WTC11 (cell line): ENCODE measurements around the gene ZCCHC2. TPM values are rescaled to one million over a fixed set of nuclear protein-coding genes. Genes with fewer than 3 reads are reported as not detected.

Experiments used
- ESRRA ChIP-seq: sonication (generic); formaldehyde crosslinking; IDR thresholded peaks from 2 replicates; pipeline ENCODE4 v1.8.1; 2022; ENCODE audit warnings: mild to moderate bottlenecking, missing genetic modification reagents, borderline replicate concordance
- ETV6 ChIP-seq: sonication (generic); formaldehyde crosslinking; IDR thresholded peaks from 2 replicates; pipeline ENCODE4 v1.8.1; 2022; ENCODE audit warnings: mild to moderate bottlenecking, missing genetic modification reagents
- HMGA2 ChIP-seq: fragments of 250-450 bp; sonication (Bioruptor Pico); IDR thresholded peaks from 2 replicates; pipeline ENCODE4 v1.4.0; 2021; ENCODE audit warnings: mild to moderate bottlenecking, moderate library complexity
- MYBL2 ChIP-seq: sonication (generic); formaldehyde crosslinking; IDR thresholded peaks from 2 replicates; pipeline ENCODE4 v1.8.1; 2023; ENCODE audit warnings: mild to moderate bottlenecking, moderate library complexity, missing genetic modification reagents
- NR1H2 ChIP-seq: sonication (generic); formaldehyde crosslinking; IDR thresholded peaks from 2 replicates; pipeline ENCODE4 v1.9.0; 2021; ENCODE audit warnings: mild to moderate bottlenecking, moderate library complexity, missing genetic modification reagents
- NR2C2 ChIP-seq: sonication (generic); formaldehyde crosslinking; IDR thresholded peaks from 2 replicates; pipeline ENCODE4 v1.8.0; 2022; ENCODE audit warnings: mild to moderate bottlenecking, missing genetic modification reagents
- RORB ChIP-seq: fragments of 250-450 bp; sonication (Bioruptor Pico); IDR thresholded peaks from 2 replicates; pipeline ENCODE4 v1.9.0; 2021; ENCODE audit warnings: mild to moderate bottlenecking
- ZNF138 ChIP-seq: sonication (generic); formaldehyde crosslinking; conservative IDR thresholded peaks from 2 replicates; pipeline ENCODE4 v1.8.1; 2022; ENCODE audit warnings: mild to moderate bottlenecking, moderate library complexity, missing genetic modification reagents
- total RNA-seq: library from RNA; stranded (reverse); gene quantifications from 3 replicates; pipeline ENCODE4 v1.2.3, GENCODE V29; 2021
- TF ChIP-seq, protein P1 (sequence below): fragments of 250-450 bp; sonication (Bioruptor Pico); IDR thresholded peaks from 2 replicates; pipeline ENCODE4 v1.9.0; 2021; ENCODE audit warnings: mild to moderate bottlenecking
- TF ChIP-seq, protein P2 (sequence below): sonication (generic); formaldehyde crosslinking; IDR thresholded peaks from 2 replicates; pipeline ENCODE4 v1.8.1; 2023; ENCODE audit warnings: mild to moderate bottlenecking, missing genetic modification reagents
- TF ChIP-seq, protein P3 (sequence below): fragments of 250-450 bp; sonication (Bioruptor Pico); IDR thresholded peaks from 2 replicates; pipeline ENCODE4 v1.8.0; 2021; ENCODE audit warnings: mild to moderate bottlenecking
- TF ChIP-seq, protein P4 (sequence below): sonication (generic); formaldehyde crosslinking; IDR thresholded peaks from 2 replicates; pipeline ENCODE4 v1.8.0; 2023; ENCODE audit warnings: mild to moderate bottlenecking, missing genetic modification reagents
- TF ChIP-seq, protein P5 (sequence below): sonication (generic); formaldehyde crosslinking; IDR thresholded peaks from 2 replicates; pipeline ENCODE4 v1.8.0; 2022; ENCODE audit warnings: missing genetic modification reagents
- TF ChIP-seq, protein P6 (sequence below): sonication (generic); formaldehyde crosslinking; IDR thresholded peaks from 2 replicates; pipeline ENCODE4 v1.8.1; 2023; ENCODE audit warnings: mild to moderate bottlenecking, missing genetic modification reagents, moderate library complexity

The ZCCHC2 gene
- total RNA-seq, 1 experiment from 2014 or later = 18.8 TPM

DNA sequence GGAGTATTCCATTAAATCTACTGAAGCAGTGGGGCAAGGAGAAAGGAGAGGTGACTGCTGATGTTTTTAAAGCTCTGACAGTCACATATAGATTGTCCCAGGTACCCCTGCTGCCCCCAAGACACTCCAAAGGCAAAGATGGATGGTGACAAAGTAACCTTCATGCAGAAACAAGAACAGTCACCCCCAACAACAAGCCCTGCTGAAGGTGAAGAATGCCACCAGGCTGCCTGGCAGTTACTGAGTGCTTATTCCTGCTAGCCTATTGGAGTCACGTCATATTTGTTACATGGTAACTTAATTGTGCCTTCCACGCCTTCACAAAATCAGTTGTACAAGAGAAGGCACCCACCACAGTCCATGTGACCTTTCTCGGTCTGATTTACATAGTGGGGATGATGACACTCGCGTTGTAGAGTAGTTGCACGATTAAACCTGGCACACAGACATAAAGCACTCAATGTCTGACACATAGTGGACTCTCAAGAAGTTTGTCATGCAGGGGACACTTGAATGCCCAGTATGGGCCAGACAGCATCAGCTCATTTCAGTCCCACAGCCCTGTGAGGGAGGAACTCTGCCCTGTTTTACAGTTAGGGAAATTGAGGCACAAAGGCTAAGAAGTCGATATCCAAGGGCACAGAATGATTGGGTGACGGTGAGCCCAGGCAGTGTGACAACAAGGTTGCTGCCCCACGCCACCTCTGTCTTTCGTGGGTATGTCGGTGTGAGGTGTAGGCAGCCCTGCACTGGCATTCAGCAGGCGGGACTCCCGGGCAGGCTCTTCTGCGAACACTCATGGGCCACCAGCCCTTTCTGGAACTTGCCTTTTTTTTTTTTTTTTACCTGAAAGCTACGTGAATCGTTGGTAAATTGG, 62.7 kb downstream of the ZCCHC2 start (continued):
- TF ChIP-seq, protein P1, sequence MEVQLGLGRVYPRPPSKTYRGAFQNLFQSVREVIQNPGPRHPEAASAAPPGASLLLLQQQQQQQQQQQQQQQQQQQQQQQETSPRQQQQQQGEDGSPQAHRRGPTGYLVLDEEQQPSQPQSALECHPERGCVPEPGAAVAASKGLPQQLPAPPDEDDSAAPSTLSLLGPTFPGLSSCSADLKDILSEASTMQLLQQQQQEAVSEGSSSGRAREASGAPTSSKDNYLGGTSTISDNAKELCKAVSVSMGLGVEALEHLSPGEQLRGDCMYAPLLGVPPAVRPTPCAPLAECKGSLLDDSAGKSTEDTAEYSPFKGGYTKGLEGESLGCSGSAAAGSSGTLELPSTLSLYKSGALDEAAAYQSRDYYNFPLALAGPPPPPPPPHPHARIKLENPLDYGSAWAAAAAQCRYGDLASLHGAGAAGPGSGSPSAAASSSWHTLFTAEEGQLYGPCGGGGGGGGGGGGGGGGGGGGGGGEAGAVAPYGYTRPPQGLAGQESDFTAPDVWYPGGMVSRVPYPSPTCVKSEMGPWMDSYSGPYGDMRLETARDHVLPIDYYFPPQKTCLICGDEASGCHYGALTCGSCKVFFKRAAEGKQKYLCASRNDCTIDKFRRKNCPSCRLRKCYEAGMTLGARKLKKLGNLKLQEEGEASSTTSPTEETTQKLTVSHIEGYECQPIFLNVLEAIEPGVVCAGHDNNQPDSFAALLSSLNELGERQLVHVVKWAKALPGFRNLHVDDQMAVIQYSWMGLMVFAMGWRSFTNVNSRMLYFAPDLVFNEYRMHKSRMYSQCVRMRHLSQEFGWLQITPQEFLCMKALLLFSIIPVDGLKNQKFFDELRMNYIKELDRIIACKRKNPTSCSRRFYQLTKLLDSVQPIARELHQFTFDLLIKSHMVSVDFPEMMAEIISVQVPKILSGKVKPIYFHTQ (CRISPR knock-in tag) = no peak
- TF ChIP-seq MYBL2 (CRISPR knock-in tag) (no peak), RORB (CRISPR knock-in tag) (no peak), NR2C2 (CRISPR knock-in tag) (no peak), HMGA2 (CRISPR knock-in tag) (no peak), ETV6 (CRISPR knock-in tag) (no peak), NR1H2 (no peak), ZNF138 (CRISPR knock-in tag) (no peak), ESRRA (CRISPR knock-in tag) (no peak)
- TF ChIP-seq, protein P2, sequence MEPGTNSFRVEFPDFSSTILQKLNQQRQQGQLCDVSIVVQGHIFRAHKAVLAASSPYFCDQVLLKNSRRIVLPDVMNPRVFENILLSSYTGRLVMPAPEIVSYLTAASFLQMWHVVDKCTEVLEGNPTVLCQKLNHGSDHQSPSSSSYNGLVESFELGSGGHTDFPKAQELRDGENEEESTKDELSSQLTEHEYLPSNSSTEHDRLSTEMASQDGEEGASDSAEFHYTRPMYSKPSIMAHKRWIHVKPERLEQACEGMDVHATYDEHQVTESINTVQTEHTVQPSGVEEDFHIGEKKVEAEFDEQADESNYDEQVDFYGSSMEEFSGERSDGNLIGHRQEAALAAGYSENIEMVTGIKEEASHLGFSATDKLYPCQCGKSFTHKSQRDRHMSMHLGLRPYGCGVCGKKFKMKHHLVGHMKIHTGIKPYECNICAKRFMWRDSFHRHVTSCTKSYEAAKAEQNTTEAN (CRISPR knock-in tag) = no peak
- TF ChIP-seq, protein P3, sequence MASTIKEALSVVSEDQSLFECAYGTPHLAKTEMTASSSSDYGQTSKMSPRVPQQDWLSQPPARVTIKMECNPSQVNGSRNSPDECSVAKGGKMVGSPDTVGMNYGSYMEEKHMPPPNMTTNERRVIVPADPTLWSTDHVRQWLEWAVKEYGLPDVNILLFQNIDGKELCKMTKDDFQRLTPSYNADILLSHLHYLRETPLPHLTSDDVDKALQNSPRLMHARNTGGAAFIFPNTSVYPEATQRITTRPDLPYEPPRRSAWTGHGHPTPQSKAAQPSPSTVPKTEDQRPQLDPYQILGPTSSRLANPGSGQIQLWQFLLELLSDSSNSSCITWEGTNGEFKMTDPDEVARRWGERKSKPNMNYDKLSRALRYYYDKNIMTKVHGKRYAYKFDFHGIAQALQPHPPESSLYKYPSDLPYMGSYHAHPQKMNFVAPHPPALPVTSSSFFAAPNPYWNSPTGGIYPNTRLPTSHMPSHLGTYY (CRISPR knock-in tag) = no peak
- TF ChIP-seq, protein P4, sequence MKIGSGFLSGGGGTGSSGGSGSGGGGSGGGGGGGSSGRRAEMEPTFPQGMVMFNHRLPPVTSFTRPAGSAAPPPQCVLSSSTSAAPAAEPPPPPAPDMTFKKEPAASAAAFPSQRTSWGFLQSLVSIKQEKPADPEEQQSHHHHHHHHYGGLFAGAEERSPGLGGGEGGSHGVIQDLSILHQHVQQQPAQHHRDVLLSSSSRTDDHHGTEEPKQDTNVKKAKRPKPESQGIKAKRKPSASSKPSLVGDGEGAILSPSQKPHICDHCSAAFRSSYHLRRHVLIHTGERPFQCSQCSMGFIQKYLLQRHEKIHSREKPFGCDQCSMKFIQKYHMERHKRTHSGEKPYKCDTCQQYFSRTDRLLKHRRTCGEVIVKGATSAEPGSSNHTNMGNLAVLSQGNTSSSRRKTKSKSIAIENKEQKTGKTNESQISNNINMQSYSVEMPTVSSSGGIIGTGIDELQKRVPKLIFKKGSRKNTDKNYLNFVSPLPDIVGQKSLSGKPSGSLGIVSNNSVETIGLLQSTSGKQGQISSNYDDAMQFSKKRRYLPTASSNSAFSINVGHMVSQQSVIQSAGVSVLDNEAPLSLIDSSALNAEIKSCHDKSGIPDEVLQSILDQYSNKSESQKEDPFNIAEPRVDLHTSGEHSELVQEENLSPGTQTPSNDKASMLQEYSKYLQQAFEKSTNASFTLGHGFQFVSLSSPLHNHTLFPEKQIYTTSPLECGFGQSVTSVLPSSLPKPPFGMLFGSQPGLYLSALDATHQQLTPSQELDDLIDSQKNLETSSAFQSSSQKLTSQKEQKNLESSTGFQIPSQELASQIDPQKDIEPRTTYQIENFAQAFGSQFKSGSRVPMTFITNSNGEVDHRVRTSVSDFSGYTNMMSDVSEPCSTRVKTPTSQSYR = no peak
- TF ChIP-seq, protein P5, sequence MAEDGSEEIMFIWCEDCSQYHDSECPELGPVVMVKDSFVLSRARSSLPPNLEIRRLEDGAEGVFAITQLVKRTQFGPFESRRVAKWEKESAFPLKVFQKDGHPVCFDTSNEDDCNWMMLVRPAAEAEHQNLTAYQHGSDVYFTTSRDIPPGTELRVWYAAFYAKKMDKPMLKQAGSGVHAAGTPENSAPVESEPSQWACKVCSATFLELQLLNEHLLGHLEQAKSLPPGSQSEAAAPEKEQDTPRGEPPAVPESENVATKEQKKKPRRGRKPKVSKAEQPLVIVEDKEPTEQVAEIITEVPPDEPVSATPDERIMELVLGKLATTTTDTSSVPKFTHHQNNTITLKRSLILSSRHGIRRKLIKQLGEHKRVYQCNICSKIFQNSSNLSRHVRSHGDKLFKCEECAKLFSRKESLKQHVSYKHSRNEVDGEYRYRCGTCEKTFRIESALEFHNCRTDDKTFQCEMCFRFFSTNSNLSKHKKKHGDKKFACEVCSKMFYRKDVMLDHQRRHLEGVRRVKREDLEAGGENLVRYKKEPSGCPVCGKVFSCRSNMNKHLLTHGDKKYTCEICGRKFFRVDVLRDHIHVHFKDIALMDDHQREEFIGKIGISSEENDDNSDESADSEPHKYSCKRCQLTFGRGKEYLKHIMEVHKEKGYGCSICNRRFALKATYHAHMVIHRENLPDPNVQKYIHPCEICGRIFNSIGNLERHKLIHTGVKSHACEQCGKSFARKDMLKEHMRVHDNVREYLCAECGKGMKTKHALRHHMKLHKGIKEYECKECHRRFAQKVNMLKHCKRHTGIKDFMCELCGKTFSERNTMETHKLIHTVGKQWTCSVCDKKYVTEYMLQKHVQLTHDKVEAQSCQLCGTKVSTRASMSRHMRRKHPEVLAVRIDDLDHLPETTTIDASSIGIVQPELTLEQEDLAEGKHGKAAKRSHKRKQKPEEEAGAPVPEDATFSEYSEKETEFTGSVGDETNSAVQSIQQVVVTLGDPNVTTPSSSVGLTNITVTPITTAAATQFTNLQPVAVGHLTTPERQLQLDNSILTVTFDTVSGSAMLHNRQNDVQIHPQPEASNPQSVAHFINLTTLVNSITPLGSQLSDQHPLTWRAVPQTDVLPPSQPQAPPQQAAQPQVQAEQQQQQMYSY (CRISPR knock-in tag) = no peak
- TF ChIP-seq, protein P6, sequence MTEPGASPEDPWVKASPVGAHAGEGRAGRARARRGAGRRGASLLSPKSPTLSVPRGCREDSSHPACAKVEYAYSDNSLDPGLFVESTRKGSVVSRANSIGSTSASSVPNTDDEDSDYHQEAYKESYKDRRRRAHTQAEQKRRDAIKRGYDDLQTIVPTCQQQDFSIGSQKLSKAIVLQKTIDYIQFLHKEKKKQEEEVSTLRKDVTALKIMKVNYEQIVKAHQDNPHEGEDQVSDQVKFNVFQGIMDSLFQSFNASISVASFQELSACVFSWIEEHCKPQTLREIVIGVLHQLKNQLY = no peak
- TF ChIP-seq, all 79 proteins: peak for 0
